Measurements from ENCODE around the gene DNAJC9.

GRCh38 chr10:73253225-73253555 lies 6.1 kb upstream of the DNAJC9 start:
- no peak for TF ChIP-seq POLR2A (IDR thresholded peaks at IDR 0.05)
- TF ChIP-seq CTCF (IDR thresholded peaks at IDR 0.05): no peak
